HG02840 (cell line): ENCODE data around the gene CCDC106.

Source experiments
- ATAC-seq: cut with Tn5 transposase; IDR thresholded peaks from one replicate; pipeline ENCODE4 v1.9.1; 2021; ENCODE audit warnings: mild to moderate bottlenecking, moderate library complexity, moderate number of reproducible peaks; ENCODE audit not compliant: unreplicated experiment, low FRiP score

The CCDC106 gene

GRCh38 chr19:55693336-55693974 is 45.4 kb downstream of the CCDC106 start:
- no peak for ATAC-seq

- no peak for ATAC-seq
Observed at GRCh38 chr19:55694241-55694655, 46.2 kb downstream of the CCDC106 start.

GRCh38 chr19:55694656-55695491 is 46.9 kb downstream of the CCDC106 start:
- no peak for ATAC-seq

- ATAC-seq = no peak
Observed at GRCh38 chr19:55695511-55696290, 47.7 kb downstream of the CCDC106 start.

- no peak for ATAC-seq
Observed at GRCh38 chr19:55696301-55697068, 48.5 kb downstream of the CCDC106 start.

GRCh38 chr19:55697069-55697440 is 49.0 kb downstream of the CCDC106 start:
- no peak for ATAC-seq

- ATAC-seq = no peak
Observed at GRCh38 chr19:55697698-55698097, 49.7 kb downstream of the CCDC106 start.

GRCh38 chr19:55698256-55698655 is 50.2 kb downstream of the CCDC106 start:
- no peak for ATAC-seq

GRCh38 chr19:55699221-55699620 is 51.2 kb downstream of the CCDC106 start:
- ATAC-seq = no peak

- ATAC-seq = no peak
Observed at GRCh38 chr19:55700813-55701212, 52.8 kb downstream of the CCDC106 start.

- no peak for ATAC-seq
Observed at GRCh38 chr19:55702131-55702627, 54.2 kb downstream of the CCDC106 start.
